NCI-H1417 (cell line): Measurements from ENCODE around the gene TUBGCP6.

Experiments used
- DNase-seq, 3 experiments: peaks; one replicate each; lab custom pipeline; 2025; lab: John Stamatoyannopoulos, UW

The TUBGCP6 gene

GRCh38 chr22:50182176-50183081 lies 62.4 kb downstream of the TUBGCP6 start:
- DNase-seq, result no peak

GRCh38 chr22:50180727-50181521 lies 63.9 kb downstream of the TUBGCP6 start:
- DNase-seq, result no peak

- no peak for DNase-seq
Measured at GRCh38 chr22:50179937-50180726, 64.7 kb downstream of the TUBGCP6 start.

DNA sequence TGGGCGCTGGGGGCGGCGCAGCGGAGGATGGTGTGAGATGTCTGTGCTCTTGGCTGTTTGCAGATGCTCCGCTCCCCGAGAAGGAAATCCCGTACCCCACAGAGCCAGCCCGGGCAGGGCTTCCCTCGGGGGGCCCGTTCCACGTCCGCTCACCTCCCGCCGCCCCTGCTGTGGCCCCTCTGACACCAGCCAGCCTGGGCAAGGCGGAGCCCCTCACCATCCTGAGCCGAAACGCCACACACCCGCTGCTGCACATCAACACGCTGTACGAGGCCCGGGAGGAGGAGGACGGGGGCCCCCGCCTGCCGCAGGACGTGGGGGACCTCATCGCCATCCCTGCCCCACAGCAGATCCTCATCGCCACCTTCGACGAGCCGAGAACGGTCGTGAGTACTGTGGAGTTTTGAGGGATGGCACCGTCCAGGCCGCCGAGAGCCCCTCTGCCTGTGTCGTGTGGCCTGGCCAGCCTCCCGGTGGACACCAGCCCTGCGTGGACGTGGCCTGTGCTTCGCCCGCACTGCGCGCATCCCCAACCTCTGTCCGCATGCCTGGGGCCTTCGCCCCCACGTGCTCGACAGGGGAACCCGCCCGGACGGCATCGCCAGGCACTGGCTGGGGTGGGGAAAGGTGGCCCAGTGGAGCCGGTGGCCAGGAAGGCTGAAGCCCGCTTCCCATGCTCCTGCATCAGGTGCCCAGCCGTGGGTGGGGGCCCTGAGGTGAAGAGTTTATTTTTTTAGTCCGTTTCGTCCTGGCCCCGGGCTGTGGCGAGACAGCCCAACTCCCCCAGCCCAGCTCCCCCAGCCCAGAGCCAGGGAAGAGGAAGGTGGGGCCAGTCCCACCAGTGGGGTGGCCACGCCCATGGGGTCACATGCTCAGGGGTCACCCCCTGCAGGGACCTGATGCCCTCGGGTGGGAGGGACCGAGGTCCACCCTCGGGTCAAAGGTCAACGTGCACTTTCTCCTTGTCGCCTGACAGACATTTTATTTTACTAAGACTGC lies 65.7 kb downstream of the TUBGCP6 start:
- DNase-seq, result no peak

- DNase-seq, result no peak
Measured at GRCh38 chr22:50178471-50178864, 66.4 kb downstream of the TUBGCP6 start.

DNA sequence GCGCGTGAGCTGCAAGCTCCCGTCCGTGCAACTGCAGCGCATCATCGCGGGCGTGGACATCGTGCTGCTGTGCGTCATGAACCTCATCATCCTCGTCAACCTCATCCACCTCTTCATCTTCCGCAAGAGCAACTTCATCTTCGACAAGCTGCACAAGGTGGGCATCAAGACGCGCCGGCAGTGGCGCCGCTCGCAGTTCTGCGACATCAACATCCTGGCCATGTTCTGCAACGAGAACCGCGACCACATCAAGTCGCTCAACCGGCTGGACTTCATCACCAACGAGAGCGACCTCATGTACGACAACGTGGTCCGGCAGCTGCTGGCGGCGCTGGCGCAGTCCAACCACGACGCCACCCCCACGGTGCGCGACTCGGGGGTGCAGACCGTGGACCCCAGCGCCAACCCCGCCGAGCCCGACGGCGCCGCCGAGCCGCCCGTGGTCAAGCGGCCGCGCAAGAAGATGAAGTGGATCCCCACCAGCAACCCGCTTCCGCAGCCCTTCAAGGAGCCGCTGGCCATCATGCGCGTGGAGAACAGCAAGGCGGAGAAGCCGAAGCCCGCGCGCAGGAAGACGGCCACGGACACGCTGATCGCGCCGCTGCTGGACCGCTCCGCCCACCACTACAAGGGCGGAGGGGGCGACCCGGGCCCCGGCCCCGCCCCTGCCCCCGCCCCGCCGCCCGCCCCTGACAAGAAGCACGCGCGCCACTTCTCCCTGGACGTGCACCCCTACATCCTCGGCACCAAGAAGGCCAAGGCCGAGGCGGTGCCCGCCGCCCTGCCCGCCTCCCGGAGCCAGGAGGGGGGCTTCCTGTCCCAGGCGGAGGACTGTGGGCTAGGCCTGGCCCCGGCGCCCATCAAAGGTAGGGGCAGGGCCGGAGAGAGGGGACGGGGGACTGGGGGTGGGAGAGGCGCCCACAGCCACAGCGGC lies 67.0 kb downstream of the TUBGCP6 start:
- DNase-seq, result no peak

DNA sequence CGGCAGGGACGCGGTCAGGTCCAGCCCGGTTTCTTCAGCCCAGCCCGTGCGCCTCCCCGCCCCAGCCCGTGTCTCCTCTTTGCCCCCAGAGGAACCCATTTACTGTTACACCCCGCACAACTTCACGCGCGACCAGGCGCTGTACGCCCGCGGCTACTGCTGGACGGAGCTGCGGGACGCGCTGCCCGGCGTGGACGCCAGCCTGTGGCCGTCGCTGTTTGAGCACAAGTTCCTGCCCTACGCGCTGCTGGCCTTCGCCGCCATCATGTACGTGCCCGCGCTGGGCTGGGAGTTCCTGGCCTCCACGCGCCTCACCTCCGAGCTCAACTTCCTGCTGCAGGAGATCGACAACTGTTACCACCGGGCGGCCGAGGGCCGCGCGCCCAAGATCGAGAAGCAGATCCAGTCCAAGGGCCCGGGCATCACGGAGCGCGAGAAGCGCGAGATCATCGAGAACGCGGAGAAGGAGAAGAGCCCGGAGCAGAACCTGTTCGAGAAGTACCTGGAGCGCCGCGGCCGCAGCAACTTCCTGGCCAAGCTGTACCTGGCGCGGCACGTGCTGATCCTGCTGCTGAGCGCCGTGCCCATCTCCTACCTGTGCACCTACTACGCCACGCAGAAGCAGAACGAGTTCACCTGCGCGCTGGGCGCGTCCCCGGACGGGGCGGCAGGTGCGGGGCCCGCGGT lies 67.8 kb downstream of the TUBGCP6 start:
- DNase-seq, result no peak

DNA sequence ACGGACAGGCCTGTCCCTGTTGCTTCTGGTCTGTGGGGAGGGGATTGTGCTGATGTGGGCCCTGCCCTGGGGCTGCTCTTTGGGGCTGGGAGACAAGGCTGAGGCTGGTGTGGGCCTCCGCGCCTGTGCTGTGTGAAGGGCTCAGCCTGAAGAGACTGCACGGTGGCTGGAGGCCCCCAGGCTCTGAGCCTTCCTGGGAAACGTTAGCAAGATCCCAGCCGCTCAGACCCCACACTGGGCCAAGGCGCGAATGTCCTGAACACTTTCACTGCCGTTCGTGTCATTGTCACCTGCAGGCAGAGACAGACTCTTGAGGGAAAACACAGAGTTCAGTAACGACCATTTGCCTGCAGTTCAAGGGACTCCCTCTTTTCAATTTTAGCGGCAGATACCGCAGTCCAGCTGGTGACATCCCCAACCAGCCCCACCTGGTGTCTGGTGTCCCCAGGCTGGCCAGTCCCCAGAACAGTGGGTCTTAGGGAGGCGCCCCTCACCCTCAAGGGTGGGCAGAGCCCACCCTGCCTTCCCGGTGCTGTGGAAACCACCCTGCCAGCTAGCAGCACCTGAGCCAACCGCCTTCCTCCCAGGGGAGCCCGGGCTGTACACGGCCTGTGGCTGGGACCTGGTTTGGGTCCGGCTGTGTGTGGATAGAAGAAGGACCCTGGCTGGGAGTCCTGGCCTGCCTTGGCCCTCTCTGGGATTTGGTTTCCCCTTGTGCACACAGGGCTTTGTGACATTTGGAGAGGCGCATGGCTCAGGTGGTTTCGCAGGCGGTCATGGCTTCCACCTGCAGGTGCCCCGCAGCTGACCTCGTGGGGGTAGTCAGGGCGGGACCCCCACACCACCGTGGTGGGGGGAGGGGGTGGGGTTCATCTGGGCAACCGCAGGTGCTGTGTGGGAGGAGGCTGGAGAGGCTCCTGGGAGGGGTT lies 68.6 kb downstream of the TUBGCP6 start:
- DNase-seq, result no peak

DNA sequence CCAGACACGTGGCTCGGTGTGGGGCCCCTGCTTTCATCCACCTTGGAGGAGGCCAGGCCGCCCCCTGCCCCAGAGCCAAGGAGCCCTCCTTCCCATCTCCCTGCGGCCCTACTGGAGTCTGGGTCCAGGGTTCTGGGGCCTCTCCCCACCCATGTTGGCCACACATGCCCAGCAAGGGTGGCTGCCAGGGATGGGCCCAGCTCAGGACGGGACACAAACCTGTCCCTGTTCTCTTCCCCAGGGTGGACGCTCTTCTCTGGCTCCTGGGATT lies 69.7 kb downstream of the TUBGCP6 start:
- no peak for DNase-seq

DNA sequence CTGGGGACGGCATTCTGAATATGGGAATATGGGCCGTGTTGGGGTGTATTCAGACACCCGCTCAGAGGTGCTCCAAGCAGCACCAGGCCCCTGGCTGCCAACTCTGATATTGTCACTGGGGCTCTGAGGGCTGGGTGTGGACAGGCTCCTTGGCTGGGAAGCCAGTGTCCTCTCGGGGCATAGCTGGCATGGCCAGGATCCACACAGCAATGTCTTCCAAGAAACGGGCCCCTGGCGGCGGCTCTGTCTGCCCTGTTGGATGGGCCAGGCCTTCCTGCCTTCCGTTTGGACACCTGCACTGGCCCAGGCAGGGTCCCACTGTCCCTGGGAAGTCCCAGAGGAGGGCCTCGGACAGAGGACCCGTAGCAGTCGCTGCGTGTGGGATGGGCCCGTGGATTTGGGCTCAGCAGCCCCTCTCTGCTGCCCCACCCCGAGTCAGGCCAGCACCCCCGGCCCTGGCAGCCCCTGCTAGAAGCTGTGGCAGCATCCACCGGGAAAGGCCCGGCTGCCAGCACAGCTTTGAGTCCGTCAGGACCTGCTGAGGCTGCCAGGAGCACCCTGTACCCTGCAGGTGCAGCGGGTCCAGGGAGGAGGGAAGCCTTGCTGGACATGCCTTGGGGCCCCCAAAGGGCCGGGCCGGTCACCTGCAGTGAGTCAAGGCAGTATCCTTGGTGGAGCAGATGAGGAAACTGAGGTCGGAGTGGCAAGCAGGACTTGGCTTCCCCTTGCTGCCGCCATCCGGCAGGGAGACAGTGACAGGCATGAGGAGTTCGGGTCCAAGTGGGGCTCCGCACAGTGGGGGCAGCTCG lies 70.2 kb downstream of the TUBGCP6 start:
- no peak for DNase-seq

DNA sequence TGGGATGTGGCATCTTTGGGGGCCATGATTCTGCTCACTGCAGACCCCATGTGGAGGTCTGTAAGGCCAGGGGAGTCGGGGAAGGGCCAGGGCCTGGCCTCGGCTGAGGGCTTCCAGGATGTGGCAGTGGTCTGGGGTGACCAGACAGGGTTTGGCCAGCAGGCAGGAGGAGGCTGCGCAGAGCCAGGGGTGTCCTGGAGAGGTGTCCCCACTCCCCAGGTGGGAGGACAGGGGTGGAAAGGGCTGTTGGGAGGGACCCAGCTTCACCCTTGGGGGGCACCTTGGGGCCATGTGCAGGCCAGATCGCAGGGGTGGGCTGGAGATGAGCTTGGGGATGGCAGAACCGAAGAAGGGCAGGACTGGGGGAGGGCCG lies 70.9 kb downstream of the TUBGCP6 start:
- no peak for DNase-seq

DNA sequence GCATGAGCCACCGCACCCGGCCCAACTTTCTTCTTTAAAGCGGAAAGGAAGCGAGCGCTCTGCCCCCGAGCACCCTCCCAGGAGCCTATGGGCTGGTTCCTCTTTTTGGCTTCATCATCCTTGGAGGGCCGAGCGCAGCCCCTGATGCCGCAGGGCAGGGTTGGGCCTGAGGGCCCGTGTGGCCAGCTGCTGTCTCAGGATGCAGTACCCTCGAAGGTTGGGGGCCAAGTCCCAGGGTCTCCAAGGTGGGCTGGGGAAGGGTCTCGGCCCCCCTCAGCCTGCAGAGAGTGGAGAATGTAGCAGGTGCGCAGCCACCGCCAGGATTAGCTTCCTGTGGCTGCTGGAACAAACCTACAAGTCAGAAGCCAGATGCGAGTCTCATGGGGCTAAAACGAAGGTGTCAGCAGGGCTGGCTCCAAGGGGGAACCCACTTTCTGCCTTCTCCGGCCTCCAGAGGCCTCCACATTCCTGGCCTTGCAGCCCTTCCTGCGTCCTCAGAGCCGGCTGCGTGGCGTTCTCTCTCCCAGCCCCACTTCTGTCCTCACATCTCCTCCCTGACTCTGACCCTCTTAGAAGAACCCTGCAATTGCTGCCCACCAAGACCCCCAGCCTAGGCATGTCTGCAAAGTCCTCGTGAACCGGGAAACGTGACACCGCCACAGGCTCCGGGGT lies 71.4 kb downstream of the TUBGCP6 start:
- DNase-seq, result no peak

GRCh38 chr22:50171965-50172421 lies 72.8 kb downstream of the TUBGCP6 start:
- DNase-seq, result no peak

DNA sequence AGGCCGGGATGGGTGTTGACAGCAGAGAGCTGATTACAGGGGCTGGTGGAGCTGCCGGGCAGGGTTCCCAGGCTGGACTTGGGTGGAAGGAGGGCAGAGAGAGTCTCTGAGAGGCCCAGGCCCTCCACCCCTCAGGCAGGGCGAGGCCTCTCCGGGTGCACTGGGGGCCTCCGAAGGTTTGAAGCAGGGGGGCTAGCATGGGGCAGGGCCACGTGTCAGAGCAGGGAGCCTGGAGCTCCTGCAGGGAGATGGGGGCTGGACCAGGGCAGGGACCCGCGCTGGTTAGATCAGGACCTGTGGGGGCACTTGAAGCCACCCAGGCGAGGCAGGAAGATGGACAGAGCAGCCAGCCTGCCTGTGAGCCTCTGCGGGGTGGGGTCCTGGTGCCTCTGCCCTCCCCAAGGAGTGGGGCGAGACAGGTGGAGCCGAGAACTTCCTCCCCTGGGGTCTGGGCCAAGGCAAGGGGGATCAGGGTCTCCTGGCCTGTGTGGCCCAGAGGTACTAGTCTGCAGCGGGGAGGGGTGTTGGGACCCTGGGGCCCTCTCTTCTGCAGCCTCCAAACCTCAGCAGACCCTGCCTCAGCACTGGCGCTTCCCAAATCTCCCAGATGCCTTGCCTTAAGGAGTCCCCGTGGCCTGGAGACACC lies 73.4 kb downstream of the TUBGCP6 start:
- DNase-seq, result peak in 2 of 3 experiments; percentile 25 to 36

DNA sequence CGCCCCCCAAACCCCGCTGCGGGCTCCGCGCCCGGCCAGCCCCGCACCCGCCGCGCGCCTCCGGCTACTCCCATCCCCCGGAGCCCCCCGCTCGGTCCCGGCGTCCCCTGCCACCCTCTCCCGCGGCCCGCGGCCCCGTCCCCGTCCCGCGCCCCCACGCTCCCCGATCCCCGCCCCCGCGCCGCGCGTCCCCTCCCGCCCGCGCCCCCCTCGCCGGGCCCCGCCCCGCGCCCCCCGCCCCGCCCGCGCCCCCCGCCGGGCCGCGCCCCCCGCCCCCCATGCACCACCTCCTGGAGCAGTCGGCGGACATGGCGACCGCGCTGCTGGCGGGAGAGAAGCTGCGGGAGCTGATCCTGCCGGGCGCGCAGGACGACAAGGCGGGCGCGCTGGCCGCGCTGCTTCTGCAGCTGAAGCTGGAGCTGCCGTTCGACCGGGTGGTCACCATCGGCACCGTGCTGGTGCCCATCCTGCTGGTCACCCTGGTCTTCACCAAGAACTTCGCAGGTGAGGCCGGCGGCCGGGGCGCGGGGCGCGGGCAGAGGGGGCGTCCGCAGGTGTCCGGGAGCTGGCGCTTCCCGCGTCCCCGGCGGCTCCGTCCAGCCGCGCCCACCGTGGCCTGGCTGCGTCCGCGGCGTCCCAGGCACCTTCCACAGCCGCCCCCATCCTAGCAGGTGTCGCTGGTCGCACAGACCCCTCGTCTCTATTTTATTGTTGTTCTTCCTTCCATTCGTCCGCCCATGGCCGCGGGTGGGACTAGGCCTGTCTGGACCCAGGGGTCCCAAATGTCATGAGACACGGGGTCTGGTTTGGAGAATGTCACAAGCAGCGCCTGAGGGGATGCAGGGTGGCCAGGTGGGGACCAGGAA lies 74.1 kb downstream of the TUBGCP6 start, which contains the start of gene PANX2:
PANX2 (plus strand) TSS at position 279 of the 866 bp plus-strand sequence; CDS start at position 279, 0 bp downstream.
- DNase-seq, result peak in 2 of 3 experiments; percentile 49 to 55
